Lung (tissue), 12 donors: ENCODE measurements around the gene BMP2K. TPM values are rescaled to one million over a fixed set of nuclear protein-coding genes. Genes with fewer than 3 reads are reported as not detected.

Experiments
- ATAC-seq: fragments of 200-7000 bp; cut with Tn5 transposase; one replicate; pipeline ENCODE4 v1.9.1; 2020; ENCODE audit warnings: moderate number of reproducible peaks; ENCODE audit not compliant: insufficient read depth, low FRiP score
- DNase-seq, 3 donors: peaks; one replicate each; pipeline ENCODE4 v3.0.0-alpha.2; 2013 to 2017
- H3K27ac ChIP-seq, 2 donors: one replicate each; pipeline ENCODE4 v1.5.1; 2013; ENCODE audit warnings: mild to moderate bottlenecking in 2 of 2, moderate library complexity in 2 of 2, control low read depth in 1 of 2, inconsistent platforms in 1 of 2, low read depth in 1 of 2, low read length in 1 of 2
- H3K27me3 ChIP-seq, 3 donors: one replicate each; pipeline ENCODE4 v1.5.1; 2013; ENCODE audit warnings: low read length in 2 of 3; ENCODE audit not compliant: control insufficient read depth in 3 of 3, insufficient read depth in 3 of 3
- H3K36me3 ChIP-seq, 4 donors: one replicate each; pipeline ENCODE4 v1.5.1; 2013; ENCODE audit warnings: low read length in 4 of 4, mild to moderate bottlenecking in 1 of 4, moderate library complexity in 1 of 4; ENCODE audit not compliant: control insufficient read depth in 4 of 4, insufficient read depth in 4 of 4
- H3K4me1 ChIP-seq, 5 donors: one replicate each; pipeline ENCODE4 v1.5.1; 2013; ENCODE audit warnings: low read length in 5 of 5, mild to moderate bottlenecking in 2 of 5, moderate library complexity in 1 of 5; ENCODE audit not compliant: control insufficient read depth in 5 of 5, insufficient read depth in 5 of 5
- H3K4me3 ChIP-seq: one replicate; pipeline ENCODE4 v1.5.1; 2013; ENCODE audit warnings: mild to moderate bottlenecking, control low read depth, moderate library complexity
- H3K9ac ChIP-seq, 2 donors: one replicate each; pipeline ENCODE4 v1.5.1; 2013; ENCODE audit warnings: low read length in 2 of 2, control low read depth in 1 of 2; ENCODE audit not compliant: insufficient read depth in 1 of 2
- H3K9me3 ChIP-seq, 4 donors: one replicate each; pipeline ENCODE4 v1.5.1; 2013; ENCODE audit warnings: low read length in 3 of 4, mild to moderate bottlenecking in 1 of 4, moderate library complexity in 1 of 4; ENCODE audit not compliant: control insufficient read depth in 4 of 4, insufficient read depth in 3 of 4
- CTCF ChIP-seq: IDR thresholded peaks from 2 replicates; pipeline ENCODE4 v1.5.1; 2012; ENCODE audit warnings: mild to moderate bottlenecking; ENCODE audit errors: control extremely low read depth, extremely low read depth
- WGBS, 2 donors: extraction: QIAGEN DNeasy Blood & Tissue Kit; methylation state at CpG; one replicate each; pipeline ENCODE4 v1.1.7; 2013; 5-methylcytosine and 5-hydroxymethylcytosine counted together
- polyA plus RNA-seq, 2 donors: library from polyadenylated mRNA; stranded (reverse); fragments of 200-250 nt; gene quantifications; one replicate each; pipeline ENCODE4 v1.2.1, GENCODE V29; 2013
- total RNA-seq, 2 donors: library from RNA; depleted of rRNA in 1 of 2; stranded (reverse); fragments of >200 nt in 1 of 2; gene quantifications; one replicate each; pipeline ENCODE4 v1.2.1, GENCODE V29; 2014 to 2021
- donor health status: control.
- donor health status: control.
- donor health status: Bipolar disorder and iron deficiency.
- donor health status: healthy.
- donor health status: DM: yes; HTN: yes; CAD: no.

Gene BMP2K
- total and polyA plus RNA-seq, 4 donors = 10.0 to 89.7 (median 26.0) TPM

DNA sequence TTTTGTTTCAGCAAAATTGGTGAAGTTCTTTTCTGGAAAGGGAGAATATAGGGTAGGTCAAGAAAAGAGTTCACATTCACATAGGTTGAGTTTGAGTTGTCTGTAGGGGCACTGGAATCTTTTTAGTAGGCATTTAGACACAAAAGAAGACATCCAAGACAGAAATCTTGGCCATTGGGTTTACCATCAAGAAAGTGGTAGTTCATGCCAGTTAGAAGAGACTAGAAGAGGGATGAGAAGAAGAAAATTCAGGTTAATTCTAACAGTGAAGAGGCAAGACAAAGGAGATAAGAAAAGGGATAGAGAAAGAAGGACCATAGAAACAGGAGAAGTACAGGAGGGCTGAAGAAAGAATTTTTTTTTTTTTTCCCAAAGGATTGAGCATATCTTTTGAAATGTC lies 123.2 kb downstream of the BMP2K start:
- TF ChIP-seq CTCF = no peak
- H3K9ac ChIP-seq = no peak overlapping the region
- no peaks in the 10 kb centered on the region for H3K9me3 ChIP-seq
- ATAC-seq = no peak
- no peak overlapping the region for H3K4me3 ChIP-seq
- no peaks in the 10 kb centered on the region for H3K4me1 ChIP-seq
- no peak overlapping the region for H3K27ac ChIP-seq
- peaks cover 0 to 6% (median 3%) of the 10 kb centered on the region in 4 donors for H3K36me3 ChIP-seq
- no peaks in the 10 kb centered on the region for H3K27me3 ChIP-seq
- DNase-seq = no peak

GRCh38 chr4:78901882-78902281 lies 125.7 kb downstream of the BMP2K start:
- Histone ChIP-seq H3K27ac (no peak overlapping the region), H3K36me3 (peaks cover 0 to 3% (median under 1%) of the 10 kb centered on the region in 4 donors), H3K4me1 (no peaks in the 10 kb centered on the region), H3K4me3 (no peak overlapping the region), H3K27me3 (no peaks in the 10 kb centered on the region), H3K9ac (no peak overlapping the region), H3K9me3 (no peaks in the 10 kb centered on the region)
- 58 to 62% methylated on average over 2 of the region's 2 CpGs for WGBS, 2 donors
- no peak for TF ChIP-seq CTCF
- ATAC-seq (no peak), DNase-seq (no peak)

GRCh38 chr4:78902298-78902697 lies 126.1 kb downstream of the BMP2K start:
- TF ChIP-seq CTCF = no peak
- DNase-seq (no peak), ATAC-seq (no peak)
- peaks cover 0 to 3% (median under 1%) of the 10 kb centered on the region in 4 donors for H3K36me3 ChIP-seq
- 97% methylated on average over 1 of the region's 1 CpG for WGBS, 2 donors
- H3K9me3 ChIP-seq = no peaks in the 10 kb centered on the region
- H3K27me3 ChIP-seq = no peaks in the 10 kb centered on the region
- H3K4me3 ChIP-seq = no peak overlapping the region
- no peaks in the 10 kb centered on the region for H3K4me1 ChIP-seq
- no peak overlapping the region for H3K27ac ChIP-seq
- H3K9ac ChIP-seq = no peak overlapping the region

GRCh38 chr4:78904143-78904542 lies 128.0 kb downstream of the BMP2K start:
- ATAC-seq = no peak
- WGBS, 2 donors = 59 to 90% methylated on average over 1 of the region's 1 CpG

More at GRCh38 chr4:78904143-78904542, 128.0 kb downstream of the BMP2K start:
- TF ChIP-seq CTCF = no peak
- no peaks in the 10 kb centered on the region for H3K36me3 ChIP-seq
- DNase-seq = peak in 1 of 3 donors; percentile 2
- no peak overlapping the region for H3K9ac ChIP-seq
- no peak overlapping the region for H3K4me3 ChIP-seq
- no peaks in the 10 kb centered on the region for H3K9me3 ChIP-seq
- H3K27me3 ChIP-seq = no peaks in the 10 kb centered on the region
- H3K4me1 ChIP-seq = no peaks in the 10 kb centered on the region
- no peak overlapping the region for H3K27ac ChIP-seq
